GM20000 (cell line): ENCODE measurements around the gene BBOX1.

Experiments used
- DNase-seq: peaks from one replicate; pipeline ENCODE4 v3.0.0; 2012; ENCODE audit warnings: low spot score
- CTCF ChIP-seq: IDR thresholded peaks from 2 replicates; pipeline ENCODE4 v1.5.1; 2012; ENCODE audit warnings: mild to moderate bottlenecking, control low read depth; ENCODE audit errors: extremely low read depth, missing control alignments

BBOX1 gene

GRCh38 chr11:27029966-27030365, 10.6 kb upstream of the BBOX1 start:
- TF ChIP-seq CTCF, result no peak
- no peak for DNase-seq

GRCh38 chr11:27031754-27032153, 8.9 kb upstream of the BBOX1 start:
- no peak for DNase-seq
- TF ChIP-seq CTCF, result no peak

- TF ChIP-seq CTCF, result no peak
- DNase-seq, result no peak
These were observed 742 bp upstream of the BBOX1 start for GRCh38 chr11:27039873-27040272.

- DNase-seq, result no peak
These were observed 705 bp downstream of the BBOX1 start for GRCh38 chr11:27041141-27041899.

DNA sequence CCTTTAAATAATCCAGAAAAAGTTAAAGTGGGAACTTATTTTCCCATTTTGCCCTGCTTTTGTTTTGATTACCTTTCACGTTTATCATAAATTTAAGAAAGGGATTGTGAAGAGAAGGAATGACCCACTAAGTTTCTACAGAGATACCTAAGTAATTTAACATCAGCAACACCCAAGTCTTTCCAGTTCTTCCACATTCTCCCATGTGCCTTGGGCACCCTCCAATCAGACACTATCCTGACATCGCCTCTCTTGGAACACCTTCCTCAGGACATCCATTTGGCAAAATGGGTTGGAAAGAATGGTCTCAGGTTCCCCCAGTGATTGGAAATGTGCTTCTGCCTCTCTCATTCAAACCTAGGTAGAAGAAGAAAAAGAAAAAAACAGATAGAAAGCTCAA, 6.3 kb downstream of the BBOX1 start:
- TF ChIP-seq CTCF, result no peak

More at GRCh38 chr11:27041141-27041899, 705 bp downstream of the BBOX1 start:
- TF ChIP-seq CTCF, result no peak

GRCh38 chr11:27052668-27053067, 12.1 kb downstream of the BBOX1 start:
- no peak for DNase-seq
- TF ChIP-seq CTCF, result no peak

More for the DNA sequence above, 6.3 kb downstream of the BBOX1 start:
- no peak for DNase-seq

DNA sequence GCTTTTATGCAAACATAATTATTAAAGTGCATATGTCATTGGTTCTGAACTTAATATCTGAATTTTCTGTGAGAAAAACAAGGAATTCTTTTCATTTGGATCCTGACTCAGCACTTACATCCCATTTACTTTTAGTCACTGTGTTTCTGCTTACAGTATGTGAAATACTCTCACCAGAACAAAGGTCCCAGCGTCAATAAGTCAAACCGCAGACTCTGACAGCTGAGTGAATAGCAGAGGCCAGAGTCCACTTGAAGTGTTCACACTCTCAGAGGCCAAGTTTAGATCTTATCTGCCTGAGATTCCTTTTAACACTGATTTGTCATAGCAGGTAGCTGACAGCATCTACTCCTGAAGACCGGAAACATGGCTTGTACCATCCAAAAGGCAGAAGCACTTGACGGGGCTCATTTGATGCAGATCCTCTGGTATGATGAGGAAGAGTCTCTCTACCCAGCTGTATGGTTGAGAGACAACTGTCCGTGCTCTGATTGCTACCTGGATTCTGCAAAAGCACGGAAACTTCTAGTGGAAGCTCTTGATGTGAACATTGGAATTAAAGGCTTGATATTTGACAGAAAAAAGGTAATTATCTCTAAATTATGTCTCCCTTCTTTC, 14.6 kb downstream of the BBOX1 start:
- DNase-seq, result no peak
- TF ChIP-seq CTCF, result no peak
